Left renal cortex interstitium (tissue), 4 donors: Measurements from ENCODE around the gene IREB2. TPM values are rescaled to one million over a fixed set of nuclear protein-coding genes. Genes with fewer than 3 reads are reported as not detected.
"Not testable (repeated sequence)": the region's sequence is repeated elsewhere in the genome, so short reads cannot be mapped to it uniquely, and the experiment has no call there.

Experiments used
- DNase-seq, 4 donors: peaks; one replicate each; pipeline ENCODE4 v3.0.0-alpha.2; 2013; ENCODE audit warnings: low read depth in 4 of 4, low spot score in 2 of 4, missing footprints in 1 of 4
- polyA plus RNA-seq, 4 donors: library from polyadenylated mRNA; unstranded; fragments of 120-200 nt; gene quantifications; one replicate each; pipeline ENCODE4 v1.2.1, GENCODE V29; 2013; ENCODE audit not compliant: insufficient read length in 4 of 4

The IREB2 gene, protein sequence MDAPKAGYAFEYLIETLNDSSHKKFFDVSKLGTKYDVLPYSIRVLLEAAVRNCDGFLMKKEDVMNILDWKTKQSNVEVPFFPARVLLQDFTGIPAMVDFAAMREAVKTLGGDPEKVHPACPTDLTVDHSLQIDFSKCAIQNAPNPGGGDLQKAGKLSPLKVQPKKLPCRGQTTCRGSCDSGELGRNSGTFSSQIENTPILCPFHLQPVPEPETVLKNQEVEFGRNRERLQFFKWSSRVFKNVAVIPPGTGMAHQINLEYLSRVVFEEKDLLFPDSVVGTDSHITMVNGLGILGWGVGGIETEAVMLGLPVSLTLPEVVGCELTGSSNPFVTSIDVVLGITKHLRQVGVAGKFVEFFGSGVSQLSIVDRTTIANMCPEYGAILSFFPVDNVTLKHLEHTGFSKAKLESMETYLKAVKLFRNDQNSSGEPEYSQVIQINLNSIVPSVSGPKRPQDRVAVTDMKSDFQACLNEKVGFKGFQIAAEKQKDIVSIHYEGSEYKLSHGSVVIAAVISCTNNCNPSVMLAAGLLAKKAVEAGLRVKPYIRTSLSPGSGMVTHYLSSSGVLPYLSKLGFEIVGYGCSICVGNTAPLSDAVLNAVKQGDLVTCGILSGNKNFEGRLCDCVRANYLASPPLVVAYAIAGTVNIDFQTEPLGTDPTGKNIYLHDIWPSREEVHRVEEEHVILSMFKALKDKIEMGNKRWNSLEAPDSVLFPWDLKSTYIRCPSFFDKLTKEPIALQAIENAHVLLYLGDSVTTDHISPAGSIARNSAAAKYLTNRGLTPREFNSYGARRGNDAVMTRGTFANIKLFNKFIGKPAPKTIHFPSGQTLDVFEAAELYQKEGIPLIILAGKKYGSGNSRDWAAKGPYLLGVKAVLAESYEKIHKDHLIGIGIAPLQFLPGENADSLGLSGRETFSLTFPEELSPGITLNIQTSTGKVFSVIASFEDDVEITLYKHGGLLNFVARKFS
- polyA plus RNA-seq = 10 to 100 TPM; 51.1 to 77.7 (median 59.2) TPM

DNA sequence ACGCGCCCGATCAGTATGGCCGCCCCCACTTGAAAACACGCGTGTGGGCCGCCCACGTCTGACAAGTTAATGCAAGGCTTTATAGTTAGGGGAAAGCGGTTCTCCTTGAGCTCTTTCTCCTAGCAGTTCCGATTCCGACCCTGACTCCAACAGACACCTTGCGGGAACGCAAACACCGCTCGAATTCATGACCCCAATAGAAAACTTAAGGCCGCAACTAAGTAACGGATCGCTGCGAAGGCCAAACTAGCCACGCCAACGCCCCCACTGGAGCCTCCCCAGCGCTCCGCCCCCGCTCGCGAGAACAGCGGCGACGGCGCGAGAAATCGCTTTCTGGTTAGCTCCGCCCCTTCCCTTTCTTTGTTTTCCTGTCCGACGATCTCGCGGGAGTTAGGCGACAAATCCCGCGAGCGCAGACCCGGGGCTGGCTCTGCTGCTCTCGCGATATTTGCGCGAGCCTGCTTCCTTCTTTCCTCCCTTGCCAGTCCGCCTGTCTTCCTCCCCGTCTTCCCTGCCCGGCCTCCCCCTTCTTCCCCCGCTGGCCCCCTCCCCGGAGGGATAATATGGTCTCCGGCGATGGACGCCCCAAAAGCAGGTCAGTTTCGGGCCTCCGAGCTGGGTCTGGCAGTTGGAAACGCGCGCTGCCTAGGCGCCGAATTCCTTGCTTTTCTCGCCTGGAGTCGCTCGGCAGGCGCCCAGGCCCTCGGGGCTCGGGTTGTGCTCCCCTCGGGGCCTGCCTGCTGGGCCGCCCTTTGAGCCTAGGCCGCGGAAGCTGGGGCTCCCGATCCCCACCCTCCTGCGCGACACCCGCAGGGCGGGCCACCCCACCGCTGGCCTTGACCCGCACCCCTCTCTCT is at the start of gene IREB2:
Gene IREB2 (plus strand): TSS at position 455 of the 857 bp plus-strand sequence. CDS start 122 bp downstream, at position 577.
- peak; percentile 95 to 99 (median 98) for DNase-seq

DNA sequence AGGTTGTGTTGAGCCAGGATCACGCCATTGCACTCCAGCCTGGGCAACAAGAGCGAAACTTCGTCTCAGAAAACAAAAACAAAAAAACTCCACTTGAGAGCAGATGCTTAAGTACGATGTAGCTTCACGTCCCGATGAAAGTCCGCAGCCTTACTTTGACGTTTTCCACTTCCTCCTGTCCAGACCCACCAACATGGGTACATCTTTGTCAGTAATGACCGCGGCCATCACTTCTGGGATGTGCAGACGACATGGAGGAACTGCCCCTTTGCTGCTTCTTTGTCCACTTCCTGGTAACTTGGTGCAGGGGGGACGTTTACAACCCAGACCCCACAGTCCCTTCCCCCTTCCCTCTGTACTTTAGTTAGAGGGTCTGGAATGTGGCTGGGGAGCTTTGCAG is 49.2 kb upstream of the IREB2 start:
- DNase-seq = no peak

DNA sequence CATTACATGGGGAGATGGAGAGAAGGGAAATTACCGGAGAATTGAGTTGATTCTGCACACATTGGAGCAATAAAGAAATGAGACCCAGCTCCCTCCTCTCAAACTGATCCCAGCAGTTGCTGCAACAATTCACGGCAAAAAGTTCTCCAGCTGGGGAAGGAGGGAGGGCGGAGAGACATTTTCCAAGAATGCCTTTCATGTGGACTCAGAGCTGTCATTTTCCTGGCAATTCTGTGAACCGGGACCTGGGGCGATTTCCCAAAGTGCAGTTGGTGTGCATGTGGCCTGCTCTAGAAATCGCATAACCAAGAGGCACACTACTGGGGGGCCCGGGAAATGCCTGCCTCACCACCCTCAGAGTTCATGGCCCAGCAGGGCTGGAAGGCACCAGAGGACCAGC is 48.7 kb upstream of the IREB2 start:
- DNase-seq = peak in 1 of 4 donors; percentile 41

DNA sequence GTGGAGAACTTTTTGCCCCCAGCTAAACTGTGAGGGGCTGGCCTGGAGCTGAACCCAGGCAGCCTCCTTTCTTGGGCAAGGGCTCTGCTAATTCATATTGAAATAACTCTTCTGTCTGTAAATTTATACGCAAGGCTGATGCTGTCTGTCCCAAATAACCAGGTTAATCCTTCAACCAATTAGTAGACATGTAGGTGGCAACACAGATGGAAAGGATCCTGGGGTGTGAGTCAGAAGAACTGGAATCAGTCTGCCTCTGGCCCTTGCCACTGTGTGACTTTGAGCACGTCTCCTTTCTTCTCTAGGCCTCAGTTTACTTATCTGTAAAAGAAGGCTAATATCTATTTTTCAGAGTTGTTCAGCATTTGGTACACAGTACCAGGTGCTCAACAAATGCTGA is 48.3 kb upstream of the IREB2 start:
- DNase-seq = no peak

DNA sequence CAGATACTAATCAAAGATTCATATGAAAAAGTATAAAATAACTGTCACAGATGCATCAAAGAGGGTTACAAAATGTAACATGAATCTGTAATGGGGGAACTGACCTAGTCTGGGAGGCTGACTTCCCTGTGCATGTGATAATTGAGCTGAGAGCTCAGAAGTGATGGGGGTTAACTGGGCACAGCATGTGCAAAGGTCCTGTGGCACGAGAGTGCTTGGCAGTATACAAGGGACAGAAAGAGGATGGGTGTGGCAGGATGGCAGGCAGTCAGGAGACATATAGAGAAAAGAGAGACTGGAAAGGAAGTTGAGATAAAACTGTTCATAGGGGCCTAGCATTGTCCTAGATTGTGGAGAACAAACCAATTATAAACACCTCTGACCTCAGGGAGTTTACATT is 47.8 kb upstream of the IREB2 start:
- no peak for DNase-seq

DNA sequence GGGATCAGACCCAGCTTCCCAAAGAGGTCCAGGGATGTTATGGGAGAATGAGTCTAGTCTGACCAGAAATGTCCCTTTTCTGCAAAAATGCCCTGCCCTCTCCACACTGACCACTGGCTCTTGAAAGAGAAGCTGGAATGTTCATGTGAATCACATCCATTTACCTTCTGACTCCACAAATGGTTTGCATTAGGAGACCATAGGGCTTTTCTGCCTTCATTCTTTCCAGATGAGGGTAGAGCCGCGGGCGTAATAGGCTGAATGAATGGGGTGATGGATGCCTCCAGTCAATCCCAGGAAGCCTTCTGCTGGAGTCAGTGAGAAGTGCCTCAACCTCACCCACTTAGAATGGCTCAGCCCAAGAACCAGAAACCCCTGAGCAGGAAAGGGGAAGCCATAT is 47.2 kb upstream of the IREB2 start:
- DNase-seq = no peak

DNA sequence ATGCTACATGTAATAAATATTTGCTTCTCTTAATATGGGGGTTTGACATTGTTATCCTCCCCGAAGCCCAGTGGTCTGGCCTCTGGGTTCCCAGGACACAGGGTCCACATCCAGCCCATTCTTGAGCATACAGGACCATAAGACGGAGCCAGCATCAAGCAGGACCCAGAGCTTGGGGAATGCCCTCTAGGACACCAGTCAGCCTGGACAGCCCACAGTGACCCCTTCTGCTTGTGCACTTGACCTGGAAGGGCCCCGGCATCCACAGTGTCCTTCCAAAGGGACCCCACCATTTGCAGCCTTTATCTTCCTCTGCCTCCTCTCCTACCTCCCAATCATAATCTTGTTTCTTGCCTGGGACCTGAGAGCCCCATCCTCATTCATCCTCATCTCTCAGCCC is 46.2 kb upstream of the IREB2 start:
- no peak for DNase-seq

DNA sequence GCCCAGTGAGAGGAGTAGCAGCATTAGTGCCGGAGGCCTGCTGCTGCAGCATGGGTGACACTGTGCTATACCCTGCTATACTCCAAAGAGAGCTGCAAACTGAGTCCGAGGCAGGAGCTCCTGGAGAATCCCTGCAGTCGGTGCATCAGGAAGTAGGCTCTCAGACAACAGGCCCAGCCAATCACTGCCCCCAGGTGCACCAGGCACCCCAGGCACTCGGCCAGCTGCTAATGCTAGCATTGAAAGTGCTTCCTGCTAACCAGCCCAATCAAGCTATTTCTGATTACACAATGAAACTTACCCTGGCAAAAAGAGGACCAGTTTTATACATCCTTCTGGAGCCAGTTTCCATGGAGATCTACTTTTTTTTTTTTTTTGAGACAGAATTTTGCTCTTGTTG is 45.6 kb upstream of the IREB2 start:
- DNase-seq = no peak

DNA sequence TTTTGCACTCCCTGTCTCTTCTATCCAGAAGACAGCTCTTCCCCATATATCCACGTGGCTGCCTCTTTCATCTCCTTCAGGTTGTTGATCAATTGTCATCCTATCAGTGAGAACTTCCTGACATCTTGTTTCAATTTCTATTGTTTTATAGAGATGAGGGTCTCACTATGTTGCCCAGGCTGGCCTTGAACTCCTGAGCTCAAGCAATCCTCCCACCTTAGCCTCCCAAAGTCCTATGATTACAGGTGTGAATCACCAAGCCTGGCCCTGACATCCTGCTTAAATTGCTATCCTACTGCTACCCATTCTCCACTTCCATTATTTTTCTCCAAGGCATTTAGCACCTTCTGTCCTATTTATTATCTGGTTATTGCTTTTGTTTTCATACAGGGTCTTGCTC is 44.9 kb upstream of the IREB2 start:
- DNase-seq = no peak

DNA sequence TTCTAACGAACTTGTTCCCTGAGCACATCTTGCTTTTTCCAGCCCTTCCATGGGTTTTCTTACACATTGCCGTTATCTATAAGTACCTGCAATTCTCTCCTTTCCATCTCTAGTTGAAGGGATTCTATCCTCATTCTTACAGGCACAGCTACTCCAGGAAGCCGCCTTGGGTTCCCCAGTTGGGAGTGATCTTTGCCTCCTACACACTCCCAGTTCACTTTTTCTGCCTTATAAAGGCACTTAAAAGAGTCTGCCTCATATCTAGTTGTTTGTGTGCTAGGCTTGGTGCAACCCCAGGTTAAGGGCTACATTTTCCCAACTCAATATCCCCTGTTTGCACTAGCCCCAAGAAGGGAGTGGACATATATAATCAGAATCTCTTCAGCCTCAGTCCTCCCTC is 44.0 kb upstream of the IREB2 start:
- DNase-seq = no peak

DNA sequence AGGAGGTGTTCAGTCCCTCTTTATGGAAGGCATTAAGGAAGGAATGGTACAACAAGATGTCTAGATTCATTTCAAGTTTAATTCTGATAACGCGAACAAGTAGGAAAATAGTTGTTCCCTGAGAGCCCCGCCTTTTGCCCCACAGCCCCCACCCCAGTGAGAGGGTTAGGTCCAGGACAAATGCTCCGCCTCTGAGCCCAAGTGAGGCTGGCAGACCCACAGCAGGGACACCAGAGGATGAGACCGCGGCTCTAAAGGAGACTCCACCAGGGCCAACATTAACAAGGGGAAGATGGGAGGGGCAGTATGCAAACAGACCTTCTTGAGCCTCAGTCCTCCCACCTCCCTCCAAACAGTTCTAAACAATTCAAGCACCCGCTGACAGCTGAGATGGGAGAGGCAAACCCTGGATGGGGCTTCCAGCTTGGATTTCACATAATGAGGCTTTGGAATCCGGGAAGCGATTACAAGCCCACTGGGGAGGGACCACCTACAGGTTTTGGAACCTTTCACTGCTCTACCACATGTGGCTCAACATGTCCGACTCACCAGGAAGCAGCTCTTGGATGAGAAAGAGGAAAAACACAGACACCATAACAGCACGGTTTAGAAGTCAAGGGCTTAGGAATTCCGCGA is 42.9 kb upstream of the IREB2 start:
- no peak for DNase-seq

DNA sequence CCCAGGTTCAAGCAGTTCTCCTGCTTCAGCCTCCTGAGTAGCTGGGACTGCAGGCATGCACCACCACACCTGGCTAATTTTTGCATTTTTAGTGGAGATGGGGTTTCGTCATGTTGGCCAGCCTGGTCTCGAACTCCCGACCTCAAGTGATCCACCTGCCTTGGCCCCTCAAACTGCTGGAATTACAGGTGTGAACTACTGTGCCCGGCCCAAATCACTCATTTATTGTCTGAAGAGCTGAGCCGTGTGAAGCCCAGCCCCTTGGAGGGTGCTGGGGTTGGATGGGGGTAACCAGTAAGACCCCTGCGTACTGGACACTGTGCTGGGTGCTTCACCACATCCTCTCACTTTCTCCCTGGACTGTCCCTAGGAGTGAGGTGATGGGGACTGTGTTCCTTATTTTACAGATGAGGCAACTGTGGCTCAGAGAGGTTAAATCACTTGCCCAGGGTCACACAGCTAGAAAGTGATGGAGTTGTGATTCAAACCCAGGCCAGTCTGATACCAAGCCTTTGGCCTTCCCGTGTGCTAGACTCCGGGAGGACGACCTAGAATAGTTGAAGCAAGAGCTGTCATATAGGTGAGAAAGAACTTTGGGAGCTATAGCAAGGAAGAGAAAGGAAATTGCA is 41.7 kb upstream of the IREB2 start:
- DNase-seq = no peak

DNA sequence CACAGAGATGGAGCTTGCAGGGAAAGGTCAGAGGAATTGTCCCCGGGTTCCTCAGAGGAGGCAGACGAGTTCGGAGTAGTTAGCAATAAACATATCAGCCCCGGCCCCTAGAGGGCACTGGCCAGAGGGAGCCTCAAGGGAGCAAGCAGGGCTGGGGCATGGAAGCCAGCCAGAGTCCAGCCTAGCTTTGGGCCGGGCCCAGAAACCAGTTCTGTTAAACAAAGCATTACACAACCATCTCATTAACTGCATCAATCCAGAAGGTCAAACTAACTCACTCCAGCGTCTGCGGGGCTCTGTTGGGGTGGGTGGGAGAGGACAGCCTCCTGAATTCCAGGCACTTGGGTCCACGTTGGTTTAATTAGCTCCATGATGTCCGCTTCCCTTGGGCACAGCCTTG is 41.0 kb upstream of the IREB2 start:
- no peak for DNase-seq

DNA sequence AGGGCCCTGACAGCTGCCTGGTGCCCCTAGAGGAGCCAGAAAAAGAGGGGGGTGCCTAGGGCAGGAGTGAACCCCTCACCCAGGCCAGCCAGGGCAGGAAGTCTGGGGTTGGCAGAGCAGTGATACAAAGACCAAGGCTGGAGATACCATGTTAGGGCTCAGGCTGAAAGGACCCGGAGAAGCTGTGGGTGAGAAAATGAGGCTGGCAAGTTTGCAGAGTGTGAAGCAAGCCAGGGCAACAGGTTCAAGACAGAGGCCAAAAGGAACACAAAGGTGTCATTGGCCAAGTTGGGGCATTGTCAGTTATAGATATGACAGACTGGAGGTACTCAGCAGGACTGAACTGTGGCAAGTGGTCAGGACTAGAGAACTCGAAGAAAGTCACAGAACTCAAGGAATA is 40.6 kb upstream of the IREB2 start:
- DNase-seq = no peak

DNA sequence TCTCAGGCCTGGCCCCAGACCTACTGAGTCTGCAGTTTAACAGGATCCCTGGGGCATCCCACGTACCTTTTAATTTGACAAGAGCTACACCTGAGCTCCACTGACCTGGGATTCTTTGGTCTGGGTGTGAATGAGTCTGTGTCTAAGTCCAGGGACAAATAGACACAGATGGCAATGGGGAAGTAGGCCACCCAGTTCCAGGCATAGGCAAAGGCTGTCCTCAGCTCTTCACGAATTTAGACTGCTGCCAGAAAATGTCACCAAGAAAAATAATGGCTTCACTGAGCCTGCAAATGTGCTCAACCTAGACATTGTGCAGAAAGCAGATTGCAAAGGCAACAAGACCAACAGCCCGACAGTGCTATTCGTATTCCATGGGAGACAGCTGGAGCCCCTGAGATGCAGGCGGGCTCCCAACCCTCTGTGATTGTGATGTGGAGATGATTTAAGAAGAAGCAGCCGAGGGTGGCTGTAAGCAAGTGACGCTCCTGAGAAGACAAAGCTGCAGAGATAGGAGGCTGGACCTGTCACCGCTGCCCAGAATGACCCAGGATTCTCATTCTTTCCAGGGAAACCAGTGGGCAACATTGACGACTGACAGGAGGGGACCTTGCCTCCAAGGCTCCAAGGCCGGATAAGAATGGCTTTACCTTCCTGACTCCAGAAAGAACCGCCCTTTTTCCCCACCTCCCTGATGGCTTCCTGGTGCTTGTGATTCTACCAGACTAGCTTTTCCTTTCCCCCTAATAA is 39.8 kb upstream of the IREB2 start:
- DNase-seq = no peak

DNA sequence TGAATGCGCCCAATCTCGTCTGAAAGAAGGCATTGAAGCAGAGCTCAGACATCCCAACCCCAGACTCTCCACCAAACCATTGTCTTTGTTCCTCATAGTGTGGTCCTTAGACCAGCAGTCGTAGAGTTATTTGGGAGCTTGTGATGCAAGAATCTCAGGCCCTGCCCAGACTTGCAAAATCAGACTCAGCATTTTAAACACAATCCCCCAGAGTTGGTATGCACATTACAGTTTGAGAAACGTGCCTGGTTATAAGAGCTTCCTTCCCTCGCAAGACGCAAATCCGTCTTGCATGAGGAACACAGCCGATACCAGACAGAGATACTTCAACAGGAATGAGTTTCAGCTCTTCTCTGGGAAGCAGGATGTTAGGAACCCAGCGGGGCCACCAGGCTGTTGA is 38.9 kb upstream of the IREB2 start:
- no peak for DNase-seq

DNA sequence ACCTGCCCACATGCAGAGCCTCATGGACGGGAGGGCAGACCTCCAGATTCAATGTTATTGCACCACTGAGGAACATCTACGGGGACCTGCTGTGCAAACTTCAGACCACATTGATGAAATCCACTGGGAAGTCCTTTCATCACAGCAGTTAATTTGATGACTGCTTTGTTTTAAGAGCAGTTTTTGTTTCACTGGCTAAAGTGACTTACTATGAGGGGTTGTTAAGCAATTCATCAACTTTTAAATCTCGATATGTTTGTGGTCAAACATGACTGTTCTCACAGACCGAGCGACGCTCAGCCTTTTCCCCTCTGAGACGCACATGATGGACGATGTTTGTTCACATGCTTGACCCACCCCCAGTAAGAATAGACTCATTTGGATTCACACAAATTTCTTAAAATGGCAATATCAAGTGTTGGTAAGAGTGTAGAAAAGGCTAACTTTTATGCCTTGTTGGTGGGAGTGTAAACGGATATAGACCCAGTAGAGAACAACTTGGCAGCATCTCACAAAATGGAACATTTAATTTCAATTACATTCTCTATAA is 35.9 kb upstream of the IREB2 start:
- no peak for DNase-seq

DNA sequence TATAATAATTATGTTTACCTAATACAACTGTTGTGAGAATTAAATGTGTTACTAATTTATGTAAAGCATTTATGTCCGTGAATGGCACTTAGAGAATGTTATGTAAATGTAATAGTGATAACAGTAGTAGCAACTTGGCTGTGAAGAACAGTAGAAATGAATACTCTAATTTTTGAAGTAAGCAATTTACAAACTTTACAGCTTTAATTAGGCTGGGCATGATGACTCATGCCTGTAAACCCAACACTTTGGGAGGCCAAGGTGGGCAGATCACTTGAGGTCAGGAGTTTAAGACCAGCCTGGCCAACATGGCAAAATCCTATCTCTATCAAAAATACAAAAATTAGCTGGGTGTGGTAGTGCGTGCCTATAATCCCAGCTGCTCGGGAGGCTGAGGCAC is 33.9 kb upstream of the IREB2 start:
- DNase-seq = no peak

DNA sequence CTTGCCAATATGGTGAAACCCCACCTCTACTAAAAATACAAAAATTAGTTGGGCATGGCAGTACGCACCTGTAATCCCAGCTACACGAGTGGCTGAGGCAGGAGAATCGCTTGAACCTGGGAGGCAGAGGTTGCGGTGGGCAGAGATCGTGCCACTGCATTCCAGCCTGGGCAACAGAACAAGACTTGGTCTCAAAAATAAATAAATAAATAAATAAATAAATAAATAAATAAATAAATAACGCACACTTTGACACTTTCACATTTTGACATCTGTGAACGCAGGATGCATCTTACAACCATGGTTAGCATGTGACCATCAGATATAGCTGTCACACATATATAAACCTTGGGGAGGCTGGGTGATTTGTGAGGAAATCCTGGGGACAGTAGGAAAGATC is 33.2 kb upstream of the IREB2 start:
- DNase-seq = not testable (repeated sequence)
